Mesendoderm (in vitro differentiated cells): Measurements from ENCODE around the gene MON1A.

Experiments used
- DNase-seq: peaks from one replicate; pipeline ENCODE4 v3.0.0; 2013
- H2AK5ac ChIP-seq: 2 replicates; pipeline ENCODE4 v1.6.1; 2013; ENCODE audit warnings: low read length, inconsistent platforms
- H2BK120ac ChIP-seq: 2 replicates; pipeline ENCODE4 v1.6.1; 2013; ENCODE audit warnings: low read depth, mild to moderate bottlenecking, low read length, moderate library complexity, mixed read lengths
- H2BK15ac ChIP-seq: replicated peaks from 2 replicates; pipeline ENCODE4 v1.6.1; 2013; ENCODE audit warnings: low read depth, mild to moderate bottlenecking, moderate library complexity
- H2BK5ac ChIP-seq: 2 replicates; pipeline ENCODE4 v1.6.1; 2013; ENCODE audit warnings: low read length, inconsistent platforms
- H3K18ac ChIP-seq: 2 replicates; pipeline ENCODE4 v1.6.1; 2013; ENCODE audit warnings: mild to moderate bottlenecking, low read length, mixed read lengths
- H3K23ac ChIP-seq: one replicate; pipeline ENCODE4 v1.6.1; 2013; ENCODE audit warnings: low read length
- H3K27ac ChIP-seq: 2 replicates; pipeline ENCODE4 v1.5.1; 2013; ENCODE audit warnings: low read depth, mild to moderate bottlenecking, inconsistent platforms, low read length, moderate library complexity
- H3K27me3 ChIP-seq: 2 replicates; pipeline ENCODE4 v1.6.1; 2013; ENCODE audit warnings: low read length, control low read depth, mild to moderate bottlenecking, inconsistent platforms; ENCODE audit not compliant: insufficient read depth, poor library complexity
- H3K36me3 ChIP-seq: 2 replicates; pipeline ENCODE4 v1.6.1; 2013; ENCODE audit warnings: low read length, inconsistent platforms; ENCODE audit not compliant: control insufficient read depth, insufficient read depth
- H3K4ac ChIP-seq: one replicate; pipeline ENCODE4 v1.6.1; 2013; ENCODE audit warnings: low read depth, mild to moderate bottlenecking, low read length, moderate library complexity
- H3K4me1 ChIP-seq: 2 replicates; pipeline ENCODE4 v1.6.1; 2013; ENCODE audit warnings: low read depth, low read length, inconsistent platforms; ENCODE audit not compliant: control insufficient read depth
- H3K4me2 ChIP-seq: 2 replicates; pipeline ENCODE4 v1.6.1; 2013; ENCODE audit warnings: low read length
- H3K4me3 ChIP-seq: 2 replicates; pipeline ENCODE4 v1.5.1; 2013; ENCODE audit warnings: mild to moderate bottlenecking, low read length
- H3K56ac ChIP-seq: one replicate; pipeline ENCODE4 v1.6.1; 2013; ENCODE audit warnings: low read length
- H3K79me1 ChIP-seq: 2 replicates; pipeline ENCODE4 v1.6.1; 2013; ENCODE audit warnings: low read length, inconsistent platforms
- H3K79me2 ChIP-seq: 2 replicates; pipeline ENCODE4 v1.6.1; 2013; ENCODE audit warnings: mild to moderate bottlenecking, low read length; ENCODE audit not compliant: control insufficient read depth, insufficient read depth
- H3K9ac ChIP-seq: 2 replicates; pipeline ENCODE4 v1.6.1; 2013; ENCODE audit warnings: low read length, inconsistent platforms
- H4K5ac ChIP-seq: one replicate; pipeline ENCODE4 v1.6.1; 2013; ENCODE audit warnings: low read length
- H4K8ac ChIP-seq: one replicate; pipeline ENCODE4 v1.6.1; 2013; ENCODE audit warnings: low read depth, mild to moderate bottlenecking, control low read depth, low read length, moderate library complexity
- WGBS: extraction: QIAGEN DNeasy Blood & Tissue Kit; methylation state at CpG from one replicate; pipeline ENCODE4 v1.1.7; 2013; ENCODE audit warnings: low lambda C conversion rate, missing lambda C conversion rate; ENCODE audit not compliant: insufficient coverage; ENCODE audit errors: extremely low coverage; 5-methylcytosine and 5-hydroxymethylcytosine counted together

MON1A gene

DNA sequence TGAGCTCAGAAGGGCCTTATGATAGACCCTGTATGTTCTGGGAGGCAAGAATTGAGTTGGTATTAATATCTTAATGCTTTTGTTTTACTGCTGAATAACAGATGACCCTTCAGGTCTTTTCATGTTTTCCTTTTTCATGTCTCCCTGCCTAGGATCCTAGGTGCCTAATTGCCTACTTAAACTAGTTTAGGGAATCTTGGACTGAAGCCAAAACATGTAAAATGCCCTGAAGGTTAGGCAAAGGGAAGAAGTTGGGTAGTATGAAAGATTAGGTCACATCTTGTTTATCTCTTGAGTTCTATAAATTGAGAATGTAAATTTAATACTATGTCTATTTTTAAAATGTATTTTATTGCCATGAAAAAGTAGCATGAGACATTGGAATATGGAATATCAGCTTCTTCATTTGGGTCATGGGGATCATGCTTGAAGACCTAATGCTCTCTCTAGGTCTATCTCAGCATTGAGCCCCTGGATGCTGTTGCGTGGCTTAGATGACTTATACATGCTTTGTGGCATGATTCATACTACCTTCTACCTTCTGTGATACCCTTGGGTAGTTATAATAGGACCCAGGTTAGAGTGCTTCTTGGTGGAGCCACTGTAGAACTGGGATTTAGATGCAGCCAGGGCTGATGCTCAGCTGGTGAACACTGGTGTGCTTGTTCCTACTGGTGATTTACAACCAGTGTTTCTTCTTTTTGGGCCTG lies 36.8 kb upstream of the MON1A start:
- no peak overlapping the region for H3K4me2 ChIP-seq
- no peak overlapping the region for H4K8ac ChIP-seq
- H3K18ac ChIP-seq: no peak overlapping the region
- H3K56ac ChIP-seq: no peak overlapping the region
- H3K9ac ChIP-seq: no peak overlapping the region
- H3K27ac ChIP-seq: no peak overlapping the region
- H4K5ac ChIP-seq: no peak overlapping the region
- H2AK5ac ChIP-seq: no peak overlapping the region
- H3K4me1 ChIP-seq: no peaks in the 10 kb centered on the region
- no peak for DNase-seq
- H3K36me3 ChIP-seq: no peaks in the 10 kb centered on the region
- no CpG with 5 or more reads among the region's 1 CpG for WGBS
- H3K79me1 ChIP-seq: peaks cover 7% of the 10 kb centered on the region
- H2BK15ac ChIP-seq: no peak overlapping the region
- H3K27me3 ChIP-seq: no peaks in the 10 kb centered on the region
- no peak overlapping the region for H3K23ac ChIP-seq
- H3K4me3 ChIP-seq: no peak overlapping the region
- H2BK5ac ChIP-seq: no peak overlapping the region
- no peak overlapping the region for H2BK120ac ChIP-seq
- no peak overlapping the region for H3K4ac ChIP-seq
- no peaks in the 10 kb centered on the region for H3K79me2 ChIP-seq

DNA sequence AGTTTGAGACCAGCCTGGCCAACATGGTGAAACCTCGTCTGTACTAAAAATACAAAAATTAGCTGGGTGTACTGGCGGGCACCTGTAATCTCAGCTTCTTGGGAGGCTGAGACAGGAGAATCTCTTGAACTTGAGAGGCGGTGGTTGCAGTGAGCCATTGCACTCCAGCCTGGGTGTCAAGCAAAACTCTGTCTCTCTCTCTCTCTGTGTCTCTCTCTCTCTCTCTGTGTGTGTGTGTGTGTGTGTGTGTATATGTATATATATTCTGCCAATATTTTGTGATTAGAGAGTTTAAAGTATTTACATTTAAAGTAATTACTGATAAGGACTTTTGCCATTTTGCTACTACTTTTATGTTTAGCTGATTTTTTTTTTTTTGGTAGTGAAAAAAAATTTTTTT lies 26.0 kb upstream of the MON1A start:
- no peak overlapping the region for H4K8ac ChIP-seq
- H3K23ac ChIP-seq: no peak overlapping the region
- WGBS: no CpG with 5 or more reads among the region's 3 CpGs

DNA sequence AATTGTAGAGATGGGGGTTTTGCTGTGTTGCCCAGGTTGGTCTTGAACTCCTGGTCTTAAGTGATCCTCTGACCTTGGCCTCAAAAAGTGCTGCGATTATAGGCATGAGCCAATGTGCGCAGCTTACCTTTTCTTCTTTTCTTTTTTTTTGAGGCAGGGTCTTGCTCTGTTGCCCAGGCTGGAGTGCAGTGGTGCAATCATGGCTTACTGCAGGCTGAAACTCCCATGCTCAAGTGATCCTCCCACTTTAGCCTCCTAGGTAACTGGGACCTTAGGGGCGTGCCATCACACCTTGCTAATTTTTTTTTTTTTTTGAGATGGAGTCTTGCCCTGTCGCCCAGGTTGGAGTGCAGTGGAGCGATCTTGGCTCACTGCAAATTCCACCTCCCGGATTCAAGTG lies 23.3 kb upstream of the MON1A start:
- no peak for DNase-seq
- no CpG with 5 or more reads among the region's 6 CpGs for WGBS

More for the DNA sequence above, 26.0 kb upstream of the MON1A start:
- no peak overlapping the region for H3K9ac ChIP-seq
- no peak overlapping the region for H3K56ac ChIP-seq
- peaks cover 4% of the 10 kb centered on the region for H3K79me1 ChIP-seq
- H3K27me3 ChIP-seq: no peaks in the 10 kb centered on the region
- no peaks in the 10 kb centered on the region for H3K4me1 ChIP-seq
- no peak overlapping the region for H2AK5ac ChIP-seq
- H2BK5ac ChIP-seq: no peak overlapping the region
- no peak overlapping the region for H2BK15ac ChIP-seq
- no peak overlapping the region for H3K4ac ChIP-seq
- no peak overlapping the region for H3K4me2 ChIP-seq
- H3K4me3 ChIP-seq: no peak overlapping the region
- H2BK120ac ChIP-seq: no peak overlapping the region
- H3K79me2 ChIP-seq: peaks cover 30% of the 10 kb centered on the region
- H4K5ac ChIP-seq: no peak overlapping the region
- H3K18ac ChIP-seq: no peak overlapping the region
- no peak for DNase-seq
- no peaks in the 10 kb centered on the region for H3K36me3 ChIP-seq
- H3K27ac ChIP-seq: no peak overlapping the region

DNA sequence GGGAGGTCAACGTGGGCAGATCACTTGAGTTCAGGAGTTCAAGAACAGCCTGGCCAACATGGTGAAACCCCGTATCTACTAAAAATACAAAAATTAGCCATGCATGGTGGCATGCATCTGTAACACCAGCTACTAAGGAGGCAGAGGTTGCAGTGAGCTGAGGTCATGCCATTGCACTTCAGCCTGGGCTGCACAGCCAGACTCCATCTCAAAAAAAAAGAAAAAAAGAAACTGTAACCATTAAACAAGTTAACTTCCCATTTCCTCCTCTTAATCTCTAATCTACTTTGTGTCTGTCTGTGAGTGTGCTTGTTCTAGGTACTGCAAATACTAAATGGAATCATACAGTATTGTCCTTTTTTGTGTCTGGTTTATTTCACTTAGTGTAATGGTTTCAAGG lies 13.0 kb upstream of the MON1A start:
- no peak for DNase-seq
- Histone ChIP-seq H3K4ac (no peak overlapping the region), H4K5ac (no peak overlapping the region), H3K23ac (no peak overlapping the region), H3K56ac (no peak overlapping the region), H2BK15ac (no peak overlapping the region), H2BK120ac (no peak overlapping the region), H3K4me3 (no peak overlapping the region), H3K79me2 (peaks cover 48% of the 10 kb centered on the region), H2AK5ac (no peak overlapping the region), H3K27me3 (no peaks in the 10 kb centered on the region), H3K9ac (no peak overlapping the region), H4K8ac (no peak overlapping the region), H2BK5ac (no peak overlapping the region), H3K79me1 (peaks cover 4% of the 10 kb centered on the region), H3K4me1 (peaks cover 5% of the 10 kb centered on the region), H3K27ac (no peak overlapping the region), H3K18ac (no peak overlapping the region), H3K36me3 (no peaks in the 10 kb centered on the region), H3K4me2 (no peak overlapping the region)
- no CpG with 5 or more reads among the region's 2 CpGs for WGBS

More for the DNA sequence above, 23.3 kb upstream of the MON1A start:
- Histone ChIP-seq H2BK5ac (no peak overlapping the region), H3K4ac (no peak overlapping the region), H3K9ac (no peak overlapping the region), H4K5ac (no peak overlapping the region), H2AK5ac (no peak overlapping the region), H3K79me2 (peaks cover 42% of the 10 kb centered on the region), H3K36me3 (no peaks in the 10 kb centered on the region), H3K56ac (no peak overlapping the region), H3K23ac (no peak overlapping the region), H3K18ac (no peak overlapping the region), H3K79me1 (peaks cover 3% of the 10 kb centered on the region), H2BK15ac (no peak overlapping the region), H2BK120ac (no peak overlapping the region), H3K4me3 (no peak overlapping the region), H3K27me3 (no peaks in the 10 kb centered on the region), H3K4me2 (no peak overlapping the region), H4K8ac (no peak overlapping the region), H3K27ac (no peak overlapping the region), H3K4me1 (no peaks in the 10 kb centered on the region)

DNA sequence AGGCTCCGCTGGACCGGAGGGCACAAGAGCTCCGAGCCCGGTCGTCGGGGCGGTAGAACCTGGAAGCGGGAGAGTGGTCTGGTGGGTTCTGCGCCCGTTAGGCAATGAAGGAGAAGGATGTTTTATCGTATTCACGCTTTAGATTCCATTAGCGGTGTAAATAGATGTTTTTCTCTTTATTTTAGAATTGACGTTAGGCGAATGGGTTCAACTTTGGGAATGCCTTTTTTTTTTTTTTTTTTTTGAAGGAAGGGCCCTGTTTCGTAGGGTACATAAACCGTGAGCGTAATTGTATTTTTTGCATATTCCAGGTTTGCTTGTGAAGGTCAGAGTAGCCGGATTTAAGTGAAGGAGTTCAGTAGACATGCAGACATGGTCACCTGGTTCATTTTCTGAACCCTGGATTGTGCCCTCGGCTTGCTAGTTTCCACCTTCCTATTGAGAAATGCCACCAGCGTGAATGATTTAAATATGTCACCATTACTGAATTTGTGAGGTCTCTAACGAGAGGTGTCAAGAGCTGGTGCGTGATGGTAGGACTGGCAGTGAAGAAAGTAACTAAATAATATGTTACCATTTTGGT lies 11.1 kb upstream of the MON1A start:
- Histone ChIP-seq H4K8ac (no peak overlapping the region), H3K4me1 (peaks cover 5% of the 10 kb centered on the region), H3K18ac (peak overlapping the region; percentile 57), H3K79me1 (peaks cover 4% of the 10 kb centered on the region), H2BK120ac (no peak overlapping the region), H3K9ac (peak overlapping the region; percentile 99), H3K36me3 (no peaks in the 10 kb centered on the region), H3K23ac (peak overlapping the region; percentile 100), H3K56ac (peak overlapping the region; percentile 99), H2BK15ac (no peak overlapping the region), H3K4me3 (peak overlapping the region; percentile 100), H3K27me3 (no peaks in the 10 kb centered on the region), H2BK5ac (peak overlapping the region; percentile 78), H3K79me2 (peaks cover 39% of the 10 kb centered on the region), H4K5ac (no peak overlapping the region), H3K27ac (peak overlapping the region; percentile 94), H2AK5ac (no peak overlapping the region), H3K4ac (peak overlapping the region; percentile 64), H3K4me2 (peak overlapping the region; percentile 94)
- no peak for DNase-seq
- WGBS: no CpG with 5 or more reads among the region's 23 CpGs
